ENCODE results near the gene MUC6.

MUC6 gene

GRCh38 chr11:1027483-1028290 lies 8.8 kb downstream of the MUC6 start:
- TF ChIP-seq CREB1 (IDR thresholded peaks at IDR 0.05; ENCODE audit: low read depth) (no peak), TAF1 (IDR thresholded peaks at IDR 0.05; ENCODE audit: low read depth) (no peak), TCF12 (IDR thresholded peaks at IDR 0.05; ENCODE audit: low read depth) (no peak), YY1 (IDR thresholded peaks at IDR 0.05; ENCODE audit: low read depth) (no peak), TEAD4 (IDR thresholded peaks at IDR 0.05) (no peak), REST (IDR thresholded peaks at IDR 0.05; ENCODE audit: low read depth) (no peak), FOXM1 (IDR thresholded peaks at IDR 0.05; ENCODE audit: borderline replicate concordance, low read depth) (no peak), RAD21 (IDR thresholded peaks at IDR 0.05; ENCODE audit: low read depth) (no peak), EGR1 (IDR thresholded peaks at IDR 0.05) (no peak), CEBPB (IDR thresholded peaks at IDR 0.05) (no peak), NFIC (IDR thresholded peaks at IDR 0.05) (no peak), EP300 (IDR thresholded peaks at IDR 0.05; ENCODE audit: borderline replicate concordance) (no peak), MAX (IDR thresholded peaks at IDR 0.05) (no peak), USF1 (IDR thresholded peaks at IDR 0.05) (no peak), ZBTB7A (IDR thresholded peaks at IDR 0.05; ENCODE audit: low read depth) (no peak)

GRCh38 chr11:1026641-1027482 lies 9.7 kb downstream of the MUC6 start:
- TF ChIP-seq MAX (IDR thresholded peaks at IDR 0.05) (no peak), EP300 (IDR thresholded peaks at IDR 0.05; ENCODE audit: borderline replicate concordance) (no peak), CREB1 (IDR thresholded peaks at IDR 0.05; ENCODE audit: low read depth) (no peak), TEAD4 (IDR thresholded peaks at IDR 0.05) (no peak), RAD21 (IDR thresholded peaks at IDR 0.05; ENCODE audit: low read depth) (no peak)

- TF ChIP-seq NFIC (IDR thresholded peaks at IDR 0.05) = no peak
- no peak for TF ChIP-seq CREB1 (IDR thresholded peaks at IDR 0.05; ENCODE audit: low read depth)
- no peak for TF ChIP-seq MAX (IDR thresholded peaks at IDR 0.05)
- no peak for TF ChIP-seq EP300 (IDR thresholded peaks at IDR 0.05; ENCODE audit: borderline replicate concordance)
- TF ChIP-seq TEAD4 (IDR thresholded peaks at IDR 0.05) = no peak
- TF ChIP-seq CEBPB (IDR thresholded peaks at IDR 0.05) = no peak
- no peak for TF ChIP-seq TAF1 (IDR thresholded peaks at IDR 0.05; ENCODE audit: low read depth)
- no peak for TF ChIP-seq EGR1 (IDR thresholded peaks at IDR 0.05)
- TF ChIP-seq TCF12 (IDR thresholded peaks at IDR 0.05; ENCODE audit: low read depth) = no peak
- TF ChIP-seq ZBTB7A (IDR thresholded peaks at IDR 0.05; ENCODE audit: low read depth) = no peak
- TF ChIP-seq USF1 (IDR thresholded peaks at IDR 0.05) = no peak
- no peak for TF ChIP-seq RAD21 (IDR thresholded peaks at IDR 0.05; ENCODE audit: low read depth)
- TF ChIP-seq REST (IDR thresholded peaks at IDR 0.05; ENCODE audit: low read depth) = no peak
- TF ChIP-seq YY1 (IDR thresholded peaks at IDR 0.05; ENCODE audit: low read depth) = no peak
- TF ChIP-seq FOXM1 (IDR thresholded peaks at IDR 0.05; ENCODE audit: borderline replicate concordance, low read depth) = no peak
Observed at GRCh38 chr11:1026163-1026450, 10.4 kb downstream of the MUC6 start.

GRCh38 chr11:1025410-1026162 lies 10.9 kb downstream of the MUC6 start:
- no peak for TF ChIP-seq RAD21 (IDR thresholded peaks at IDR 0.05; ENCODE audit: low read depth)
- TF ChIP-seq CEBPB (IDR thresholded peaks at IDR 0.05) = no peak
- TF ChIP-seq USF1 (IDR thresholded peaks at IDR 0.05) = no peak

Data from Ishikawa (cell line).